SK-N-MC (cell line): ENCODE results near the gene SLC25A36.

Source experiments
- EZH2 ChIP-seq: fragments of 200-600 bp; sonication (generic); IDR thresholded peaks from one replicate; pipeline ENCODE4 v1.6.1; 2017; ENCODE audit warnings: antibody characterized with exemption
- POLR2AphosphoS5 ChIP-seq: IDR thresholded peaks from 2 replicates; pipeline ENCODE4 v1.6.1; 2012; ENCODE audit warnings: mild to moderate bottlenecking, low read depth, low read length, borderline replicate concordance

GRCh38 chr3:141021261-141021660 is 79.6 kb downstream of the SLC25A36 start:
- TF ChIP-seq EZH2 (no peak), POLR2AphosphoS5 (no peak)
